ENCODE data around the gene AKT1. TPM values are rescaled to one million over a fixed set of nuclear protein-coding genes. Genes with fewer than 3 reads are reported as not detected.

AKT1 gene
- total and polyA plus RNA-seq, 2 of the 13 experiments (the other 11 are each of a cell fraction or from before 2014, with no cell fraction given), result 96.2 to 116 TPM

DNA sequence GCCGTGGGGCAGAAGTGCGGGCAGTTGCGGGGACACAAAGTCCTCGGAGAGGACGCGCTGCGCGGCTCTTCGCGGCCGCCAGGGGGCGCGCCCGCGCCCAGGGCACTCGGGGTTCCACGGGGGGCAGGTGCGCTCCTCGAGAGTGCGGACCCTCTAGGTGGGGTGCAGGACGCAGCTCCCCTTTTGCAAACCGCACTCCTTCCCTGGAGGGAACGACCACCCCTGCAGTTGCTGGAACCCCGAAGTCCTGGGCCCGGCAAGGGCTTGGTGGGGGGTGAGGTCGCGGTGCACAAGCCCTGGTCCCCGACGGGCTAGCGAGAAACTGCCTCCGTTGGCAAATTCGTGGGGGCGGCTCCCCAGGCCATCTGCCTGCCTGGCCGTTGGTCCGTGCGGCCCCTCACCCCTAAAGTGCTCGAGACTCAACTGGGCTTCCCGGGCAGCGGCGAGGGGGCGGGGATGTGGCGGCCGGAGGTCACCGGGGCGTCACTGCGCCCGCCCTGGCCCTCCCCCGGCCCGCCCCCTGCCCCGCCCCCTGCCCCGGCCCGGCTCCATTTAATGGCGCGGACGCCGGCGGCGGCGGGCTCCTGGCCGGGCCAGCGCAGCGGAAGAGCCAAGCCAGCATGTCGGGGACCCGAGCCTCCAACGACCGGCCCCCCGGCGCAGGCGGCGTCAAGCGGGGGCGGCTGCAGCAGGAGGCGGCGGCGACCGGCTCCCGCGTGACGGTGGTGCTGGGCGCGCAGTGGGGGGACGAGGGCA lies 71.7 kb downstream of the AKT1 start, which contains the start of gene ADSS1 (continued):
- TF ChIP-seq, protein P1, sequence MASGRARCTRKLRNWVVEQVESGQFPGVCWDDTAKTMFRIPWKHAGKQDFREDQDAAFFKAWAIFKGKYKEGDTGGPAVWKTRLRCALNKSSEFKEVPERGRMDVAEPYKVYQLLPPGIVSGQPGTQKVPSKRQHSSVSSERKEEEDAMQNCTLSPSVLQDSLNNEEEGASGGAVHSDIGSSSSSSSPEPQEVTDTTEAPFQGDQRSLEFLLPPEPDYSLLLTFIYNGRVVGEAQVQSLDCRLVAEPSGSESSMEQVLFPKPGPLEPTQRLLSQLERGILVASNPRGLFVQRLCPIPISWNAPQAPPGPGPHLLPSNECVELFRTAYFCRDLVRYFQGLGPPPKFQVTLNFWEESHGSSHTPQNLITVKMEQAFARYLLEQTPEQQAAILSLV (CRISPR knock-in tag; IDR thresholded peaks at IDR 0.05; ENCODE audit: borderline replicate concordance), result peak; percentile 40; the same call in 1 of the 2 replicates
- TF ChIP-seq, protein P2, sequence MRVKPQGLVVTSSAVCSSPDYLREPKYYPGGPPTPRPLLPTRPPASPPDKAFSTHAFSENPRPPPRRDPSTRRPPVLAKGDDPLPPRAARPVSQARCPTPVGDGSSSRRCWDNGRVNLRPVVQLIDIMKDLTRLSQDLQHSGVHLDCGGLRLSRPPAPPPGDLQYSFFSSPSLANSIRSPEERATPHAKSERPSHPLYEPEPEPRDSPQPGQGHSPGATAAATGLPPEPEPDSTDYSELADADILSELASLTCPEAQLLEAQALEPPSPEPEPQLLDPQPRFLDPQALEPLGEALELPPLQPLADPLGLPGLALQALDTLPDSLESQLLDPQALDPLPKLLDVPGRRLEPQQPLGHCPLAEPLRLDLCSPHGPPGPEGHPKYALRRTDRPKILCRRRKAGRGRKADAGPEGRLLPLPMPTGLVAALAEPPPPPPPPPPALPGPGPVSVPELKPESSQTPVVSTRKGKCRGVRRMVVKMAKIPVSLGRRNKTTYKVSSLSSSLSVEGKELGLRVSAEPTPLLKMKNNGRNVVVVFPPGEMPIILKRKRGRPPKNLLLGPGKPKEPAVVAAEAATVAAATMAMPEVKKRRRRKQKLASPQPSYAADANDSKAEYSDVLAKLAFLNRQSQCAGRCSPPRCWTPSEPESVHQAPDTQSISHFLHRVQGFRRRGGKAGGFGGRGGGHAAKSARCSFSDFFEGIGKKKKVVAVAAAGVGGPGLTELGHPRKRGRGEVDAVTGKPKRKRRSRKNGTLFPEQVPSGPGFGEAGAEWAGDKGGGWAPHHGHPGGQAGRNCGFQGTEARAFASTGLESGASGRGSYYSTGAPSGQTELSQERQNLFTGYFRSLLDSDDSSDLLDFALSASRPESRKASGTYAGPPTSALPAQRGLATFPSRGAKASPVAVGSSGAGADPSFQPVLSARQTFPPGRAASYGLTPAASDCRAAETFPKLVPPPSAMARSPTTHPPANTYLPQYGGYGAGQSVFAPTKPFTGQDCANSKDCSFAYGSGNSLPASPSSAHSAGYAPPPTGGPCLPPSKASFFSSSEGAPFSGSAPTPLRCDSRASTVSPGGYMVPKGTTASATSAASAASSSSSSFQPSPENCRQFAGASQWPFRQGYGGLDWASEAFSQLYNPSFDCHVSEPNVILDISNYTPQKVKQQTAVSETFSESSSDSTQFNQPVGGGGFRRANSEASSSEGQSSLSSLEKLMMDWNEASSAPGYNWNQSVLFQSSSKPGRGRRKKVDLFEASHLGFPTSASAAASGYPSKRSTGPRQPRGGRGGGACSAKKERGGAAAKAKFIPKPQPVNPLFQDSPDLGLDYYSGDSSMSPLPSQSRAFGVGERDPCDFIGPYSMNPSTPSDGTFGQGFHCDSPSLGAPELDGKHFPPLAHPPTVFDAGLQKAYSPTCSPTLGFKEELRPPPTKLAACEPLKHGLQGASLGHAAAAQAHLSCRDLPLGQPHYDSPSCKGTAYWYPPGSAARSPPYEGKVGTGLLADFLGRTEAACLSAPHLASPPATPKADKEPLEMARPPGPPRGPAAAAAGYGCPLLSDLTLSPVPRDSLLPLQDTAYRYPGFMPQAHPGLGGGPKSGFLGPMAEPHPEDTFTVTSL (CRISPR knock-in tag; IDR thresholded peaks at IDR 0.05; ENCODE audit: borderline replicate concordance), result 0 out of 2 replicates have a peak, but pooled peaks have one; percentile 27
- TF ChIP-seq FOSL2 (CRISPR knock-in tag; IDR thresholded peaks at IDR 0.05), result 0 out of 2 replicates have a peak, but pooled peaks have one; percentile 6
- peak; percentile 41; the same call in 1 of the 2 replicates for TF ChIP-seq ZNF124 (CRISPR knock-in tag; IDR thresholded peaks at IDR 0.05)
- TF ChIP-seq, protein P3, sequence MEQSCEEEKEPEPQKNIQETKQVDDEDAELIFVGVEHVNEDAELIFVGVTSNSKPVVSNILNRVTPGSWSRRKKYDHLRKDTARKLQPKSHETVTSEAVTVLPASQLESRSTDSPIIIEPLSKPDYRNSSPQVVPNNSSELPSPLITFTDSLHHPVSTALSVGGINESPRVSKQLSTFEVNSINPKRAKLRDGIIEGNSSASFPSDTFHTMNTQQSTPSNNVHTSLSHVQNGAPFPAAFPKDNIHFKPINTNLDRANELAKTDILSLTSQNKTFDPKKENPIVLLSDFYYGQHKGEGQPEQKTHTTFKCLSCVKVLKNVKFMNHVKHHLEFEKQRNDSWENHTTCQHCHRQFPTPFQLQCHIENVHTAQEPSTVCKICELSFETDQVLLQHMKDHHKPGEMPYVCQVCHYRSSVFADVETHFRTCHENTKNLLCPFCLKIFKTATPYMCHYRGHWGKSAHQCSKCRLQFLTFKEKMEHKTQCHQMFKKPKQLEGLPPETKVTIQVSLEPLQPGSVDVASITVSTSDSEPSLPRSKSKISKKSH (CRISPR knock-in tag; IDR thresholded peaks at IDR 0.05; ENCODE audit: borderline replicate concordance), result peak; percentile 3; the same call in 1 of the 2 replicates
- peak; percentile 35; the same call in 1 of the 2 replicates for TF ChIP-seq ZNF792 (CRISPR knock-in tag; IDR thresholded peaks at IDR 0.05)
- TF ChIP-seq, protein P4, sequence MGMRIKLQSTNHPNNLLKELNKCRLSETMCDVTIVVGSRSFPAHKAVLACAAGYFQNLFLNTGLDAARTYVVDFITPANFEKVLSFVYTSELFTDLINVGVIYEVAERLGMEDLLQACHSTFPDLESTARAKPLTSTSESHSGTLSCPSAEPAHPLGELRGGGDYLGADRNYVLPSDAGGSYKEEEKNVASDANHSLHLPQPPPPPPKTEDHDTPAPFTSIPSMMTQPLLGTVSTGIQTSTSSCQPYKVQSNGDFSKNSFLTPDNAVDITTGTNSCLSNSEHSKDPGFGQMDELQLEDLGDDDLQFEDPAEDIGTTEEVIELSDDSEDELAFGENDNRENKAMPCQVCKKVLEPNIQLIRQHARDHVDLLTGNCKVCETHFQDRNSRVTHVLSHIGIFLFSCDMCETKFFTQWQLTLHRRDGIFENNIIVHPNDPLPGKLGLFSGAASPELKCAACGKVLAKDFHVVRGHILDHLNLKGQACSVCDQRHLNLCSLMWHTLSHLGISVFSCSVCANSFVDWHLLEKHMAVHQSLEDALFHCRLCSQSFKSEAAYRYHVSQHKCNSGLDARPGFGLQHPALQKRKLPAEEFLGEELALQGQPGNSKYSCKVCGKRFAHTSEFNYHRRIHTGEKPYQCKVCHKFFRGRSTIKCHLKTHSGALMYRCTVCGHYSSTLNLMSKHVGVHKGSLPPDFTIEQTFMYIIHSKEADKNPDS (CRISPR knock-in tag; IDR thresholded peaks at IDR 0.05), result 0 out of 2 replicates have a peak, but pooled peaks have one; percentile 57
- peak; percentile 43 for TF ChIP-seq ZNF768 (CRISPR knock-in tag; IDR thresholded peaks at IDR 0.05)
- peak; percentile 28; the same call in 1 of the 2 replicates for TF ChIP-seq ZNF839 (CRISPR knock-in tag; IDR thresholded peaks at IDR 0.05; ENCODE audit: borderline replicate concordance)
- no peak for TF ChIP-seq ZNF547 (CRISPR knock-in tag; IDR thresholded peaks at IDR 0.05)
- TF ChIP-seq, protein P5, sequence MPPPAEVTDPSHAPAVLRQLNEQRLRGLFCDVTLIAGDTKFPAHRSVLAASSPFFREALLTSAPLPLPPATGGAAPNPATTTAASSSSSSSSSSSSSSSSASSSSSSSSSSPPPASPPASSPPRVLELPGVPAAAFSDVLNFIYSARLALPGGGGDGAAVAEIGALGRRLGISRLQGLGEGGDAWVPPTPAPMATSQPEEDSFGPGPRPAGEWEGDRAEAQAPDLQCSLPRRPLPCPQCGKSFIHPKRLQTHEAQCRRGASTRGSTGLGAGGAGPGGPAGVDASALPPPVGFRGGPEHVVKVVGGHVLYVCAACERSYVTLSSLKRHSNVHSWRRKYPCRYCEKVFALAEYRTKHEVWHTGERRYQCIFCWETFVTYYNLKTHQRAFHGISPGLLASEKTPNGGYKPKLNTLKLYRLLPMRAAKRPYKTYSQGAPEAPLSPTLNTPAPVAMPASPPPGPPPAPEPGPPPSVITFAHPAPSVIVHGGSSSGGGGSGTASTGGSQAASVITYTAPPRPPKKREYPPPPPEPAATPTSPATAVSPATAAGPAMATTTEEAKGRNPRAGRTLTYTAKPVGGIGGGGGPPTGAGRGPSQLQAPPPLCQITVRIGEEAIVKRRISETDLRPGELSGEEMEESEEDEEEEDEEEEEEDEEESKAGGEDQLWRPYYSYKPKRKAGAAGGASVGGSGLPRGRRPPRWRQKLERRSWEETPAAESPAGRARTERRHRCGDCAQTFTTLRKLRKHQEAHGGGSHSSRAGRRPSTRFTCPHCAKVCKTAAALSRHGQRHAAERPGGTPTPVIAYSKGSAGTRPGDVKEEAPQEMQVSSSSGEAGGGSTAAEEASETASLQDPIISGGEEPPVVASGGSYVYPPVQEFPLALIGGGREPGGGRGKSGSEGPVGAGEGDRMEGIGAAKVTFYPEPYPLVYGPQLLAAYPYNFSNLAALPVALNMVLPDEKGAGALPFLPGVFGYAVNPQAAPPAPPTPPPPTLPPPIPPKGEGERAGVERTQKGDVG (CRISPR knock-in tag; IDR thresholded peaks at IDR 0.05; ENCODE audit: borderline replicate concordance), result 0 out of 2 replicates have a peak, but pooled peaks have one; percentile 61
- peak; percentile 70 for TF ChIP-seq ZBTB7A (CRISPR knock-in tag; IDR thresholded peaks at IDR 0.05)
